ENCODE measurements around the gene YY1AP1.
"Not testable (repeated sequence)": the region's sequence is repeated elsewhere in the genome, so short reads cannot be mapped to it uniquely, and the experiment has no call there.

Gene YY1AP1

DNA sequence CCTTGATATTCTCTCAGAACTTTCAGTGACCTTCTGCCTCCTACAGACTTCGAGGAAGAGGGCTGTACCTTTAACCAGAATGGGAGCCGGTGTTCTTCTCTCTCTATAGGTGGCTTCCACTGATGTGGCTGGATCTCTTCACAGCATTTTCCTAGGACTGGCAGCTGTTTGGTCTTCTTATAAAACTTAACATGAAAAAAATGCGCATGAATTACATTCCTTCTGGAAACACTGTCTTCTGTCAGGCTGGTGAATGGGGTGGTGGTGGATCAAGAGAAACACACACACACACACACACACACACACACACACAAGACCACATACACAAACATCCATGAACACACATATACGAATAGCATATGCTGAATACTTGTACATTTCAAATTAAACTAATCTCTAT, 27.3 kb downstream of the YY1AP1 start:
- H3K9me3 ChIP-seq (ENCODE audit: low read length); H3K27ac ChIP-seq (ENCODE audit: low read depth, low read length); H3K4me3 ChIP-seq (ENCODE audit: low read depth in 1 of 2, low read length in 2 of 2); H3K27me3 ChIP-seq (ENCODE audit: control insufficient read depth in 1 of 2, insufficient read depth in 2 of 2, low read length in 2 of 2); H3K4me1 ChIP-seq (ENCODE audit: insufficient read depth, low read length); H3K9ac ChIP-seq (ENCODE audit: low read length): not testable (repeated sequence)
- H3K36me3 ChIP-seq (ENCODE audit: insufficient read depth, low read length): peaks cover 56% of the 10 kb centered on the region

DNA sequence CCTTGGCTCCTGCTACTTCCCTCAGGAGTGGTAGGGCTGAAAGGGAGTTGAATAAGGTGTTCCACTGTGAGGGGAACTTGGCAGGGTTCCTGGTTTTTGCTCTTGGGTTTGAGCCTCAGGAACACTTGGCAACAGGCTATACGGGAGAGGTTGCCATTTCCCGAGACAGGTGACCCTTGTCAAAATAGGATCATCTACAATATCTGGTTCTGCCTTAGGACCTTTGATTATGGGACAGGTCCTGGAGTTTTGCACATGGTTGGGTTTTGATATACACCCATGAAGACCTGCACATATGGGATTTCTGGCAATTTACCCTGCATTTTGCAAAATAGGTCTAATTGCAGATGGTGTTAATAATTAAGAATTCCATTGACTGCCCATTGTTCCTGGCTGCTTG, 31.1 kb downstream of the YY1AP1 start:
- H3K4me1 ChIP-seq (ENCODE audit: insufficient read depth, low read length): no peaks in the 10 kb centered on the region
- no peak overlapping the region for H3K4me3 ChIP-seq (ENCODE audit: low read depth in 1 of 2, low read length in 2 of 2)
- H3K9ac ChIP-seq (ENCODE audit: low read length): no peak overlapping the region
- H3K9me3 ChIP-seq (ENCODE audit: low read length): no peaks in the 10 kb centered on the region
- H3K27ac ChIP-seq (ENCODE audit: low read depth, low read length): no peak overlapping the region
- peaks cover 35% of the 10 kb centered on the region for H3K36me3 ChIP-seq (ENCODE audit: insufficient read depth, low read length)
- no peaks in the 10 kb centered on the region for H3K27me3 ChIP-seq (ENCODE audit: control insufficient read depth in 1 of 2, insufficient read depth in 2 of 2, low read length in 2 of 2)

DNA sequence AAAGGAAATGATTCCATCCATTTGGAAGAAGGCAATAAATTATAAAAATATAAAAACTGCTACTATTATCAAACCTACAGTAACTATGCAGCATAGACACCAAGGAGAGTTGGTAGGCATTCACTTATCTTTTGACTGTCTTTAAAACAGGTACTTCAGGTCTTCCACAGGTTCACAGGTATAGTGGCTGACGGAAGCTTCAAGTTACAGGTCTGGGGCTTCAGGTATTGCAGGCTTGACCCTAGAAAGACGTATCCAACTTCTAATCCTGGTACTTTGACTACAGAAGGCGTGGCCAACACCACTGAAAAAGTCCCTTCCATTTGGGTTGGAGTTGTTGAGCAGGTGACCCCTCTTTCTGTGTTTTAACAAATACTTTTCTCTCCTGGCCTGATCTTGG, 35.6 kb downstream of the YY1AP1 start:
- Histone ChIP-seq H3K4me3 (ENCODE audit: low read depth in 1 of 2, low read length in 2 of 2) (no peak overlapping the region), H3K27me3 (ENCODE audit: control insufficient read depth in 1 of 2, insufficient read depth in 2 of 2, low read length in 2 of 2) (no peaks in the 10 kb centered on the region), H3K36me3 (ENCODE audit: insufficient read depth, low read length) (no peaks in the 10 kb centered on the region), H3K4me1 (ENCODE audit: insufficient read depth, low read length) (no peaks in the 10 kb centered on the region), H3K9ac (ENCODE audit: low read length) (no peak overlapping the region), H3K9me3 (ENCODE audit: low read length) (no peaks in the 10 kb centered on the region), H3K27ac (ENCODE audit: low read depth, low read length) (no peak overlapping the region)

DNA sequence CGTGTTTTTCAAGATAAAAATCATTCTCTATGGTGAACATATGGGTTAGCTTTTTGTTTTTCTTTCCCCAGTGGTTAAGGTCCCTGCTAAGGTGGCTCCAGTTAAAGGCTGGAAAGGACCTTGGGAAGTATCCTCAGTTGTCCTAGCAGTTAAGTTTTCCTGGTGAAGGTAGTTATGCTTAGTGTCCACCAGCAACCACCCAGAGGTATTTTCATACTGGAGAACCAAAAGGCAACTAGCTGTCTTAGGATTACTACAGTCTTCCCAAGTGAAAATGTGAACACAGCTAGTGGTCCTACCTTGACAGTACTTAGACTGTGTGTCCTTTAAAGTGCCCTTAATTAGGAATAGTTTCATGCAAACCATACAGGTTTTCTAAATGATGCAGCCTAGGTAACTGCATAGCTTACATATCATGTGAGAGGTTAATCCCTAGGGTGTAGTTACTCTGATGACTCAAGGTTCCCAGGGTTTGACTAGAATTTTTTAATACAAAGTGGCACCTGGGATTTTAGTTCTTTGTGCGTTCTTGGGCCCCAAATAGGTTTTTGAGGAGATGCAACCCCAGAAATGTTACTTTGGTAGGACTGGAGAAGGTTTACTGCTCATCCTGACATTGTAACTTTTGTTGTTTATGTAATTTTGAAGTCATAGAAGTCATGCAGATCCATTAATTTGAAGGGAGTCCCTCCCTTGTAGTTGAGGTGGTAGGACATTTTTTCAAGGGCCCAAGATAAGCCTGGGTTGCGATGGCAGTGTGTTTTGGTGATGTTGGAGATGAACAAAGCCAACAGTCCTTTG, 36.5 kb downstream of the YY1AP1 start:
- Histone ChIP-seq H3K4me3 (ENCODE audit: low read depth in 1 of 2, low read length in 2 of 2) (no peak overlapping the region), H3K4me1 (ENCODE audit: insufficient read depth, low read length) (no peaks in the 10 kb centered on the region), H3K27ac (ENCODE audit: low read depth, low read length) (no peak overlapping the region), H3K27me3 (ENCODE audit: control insufficient read depth in 1 of 2, insufficient read depth in 2 of 2, low read length in 2 of 2) (no peaks in the 10 kb centered on the region), H3K9ac (ENCODE audit: low read length) (no peak overlapping the region), H3K36me3 (ENCODE audit: insufficient read depth, low read length) (no peaks in the 10 kb centered on the region), H3K9me3 (ENCODE audit: low read length) (no peaks in the 10 kb centered on the region)

DNA sequence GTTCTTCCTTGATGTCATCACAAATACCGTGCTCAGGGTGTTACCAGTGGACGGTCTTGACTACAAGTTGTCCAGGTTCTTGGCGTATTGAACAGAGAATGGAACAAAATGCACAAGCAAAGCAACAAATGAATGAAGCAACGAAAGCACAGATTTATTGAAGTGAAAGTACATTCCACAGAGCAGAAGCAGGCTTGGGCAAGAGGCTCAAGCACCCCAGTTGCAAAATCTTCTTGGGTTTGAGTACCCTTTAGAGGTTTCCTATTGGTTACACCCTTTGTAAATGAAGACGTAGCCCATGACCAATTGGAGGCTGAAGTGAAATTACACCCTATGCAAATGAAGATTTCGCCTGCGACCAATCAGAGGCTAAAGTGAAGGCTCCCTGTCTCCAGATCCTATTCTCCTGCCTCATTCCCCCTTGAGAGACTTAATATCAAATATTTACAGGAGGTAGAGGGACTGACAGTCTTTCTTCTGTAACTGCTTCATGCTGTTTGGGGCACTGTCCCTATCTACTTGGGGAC, 38.3 kb downstream of the YY1AP1 start:
- Histone ChIP-seq H3K4me1 (ENCODE audit: insufficient read depth, low read length) (peaks cover 12% of the 10 kb centered on the region), H3K9ac (ENCODE audit: low read length) (no peak overlapping the region), H3K36me3 (ENCODE audit: insufficient read depth, low read length) (no peaks in the 10 kb centered on the region), H3K9me3 (ENCODE audit: low read length) (no peaks in the 10 kb centered on the region), H3K27ac (ENCODE audit: low read depth, low read length) (no peak overlapping the region), H3K27me3 (ENCODE audit: control insufficient read depth in 1 of 2, insufficient read depth in 2 of 2, low read length in 2 of 2) (no peaks in the 10 kb centered on the region), H3K4me3 (ENCODE audit: low read depth in 1 of 2, low read length in 2 of 2) (no peak overlapping the region)

DNA sequence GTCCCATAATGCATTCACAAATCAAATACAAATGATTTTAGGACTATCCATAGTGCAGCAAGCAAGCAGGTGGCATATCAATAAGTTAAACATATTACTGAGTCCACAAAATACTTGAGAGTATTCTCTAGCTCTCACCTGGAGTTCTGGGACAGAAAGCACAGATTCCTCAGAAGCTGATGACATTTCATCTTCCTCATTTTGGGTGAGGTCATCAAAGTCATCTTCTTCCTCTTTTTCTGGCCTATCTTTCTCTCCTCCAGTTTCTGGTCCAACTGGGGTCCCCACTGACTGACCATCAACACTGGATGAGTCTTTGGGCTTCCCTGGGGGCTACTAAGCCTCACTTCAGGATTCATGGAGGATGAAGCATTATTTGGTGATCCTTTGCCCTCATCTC, 38.9 kb downstream of the YY1AP1 start:
- H3K9me3 ChIP-seq (ENCODE audit: low read length): no peaks in the 10 kb centered on the region
- no peaks in the 10 kb centered on the region for H3K36me3 ChIP-seq (ENCODE audit: insufficient read depth, low read length)
- H3K4me3 ChIP-seq (ENCODE audit: low read depth in 1 of 2, low read length in 2 of 2): no peak overlapping the region
- H3K4me1 ChIP-seq (ENCODE audit: insufficient read depth, low read length): peaks cover 18% of the 10 kb centered on the region
- no peak overlapping the region for H3K9ac ChIP-seq (ENCODE audit: low read length)
- no peaks in the 10 kb centered on the region for H3K27me3 ChIP-seq (ENCODE audit: control insufficient read depth in 1 of 2, insufficient read depth in 2 of 2, low read length in 2 of 2)
- H3K27ac ChIP-seq (ENCODE audit: low read depth, low read length): no peak overlapping the region

DNA sequence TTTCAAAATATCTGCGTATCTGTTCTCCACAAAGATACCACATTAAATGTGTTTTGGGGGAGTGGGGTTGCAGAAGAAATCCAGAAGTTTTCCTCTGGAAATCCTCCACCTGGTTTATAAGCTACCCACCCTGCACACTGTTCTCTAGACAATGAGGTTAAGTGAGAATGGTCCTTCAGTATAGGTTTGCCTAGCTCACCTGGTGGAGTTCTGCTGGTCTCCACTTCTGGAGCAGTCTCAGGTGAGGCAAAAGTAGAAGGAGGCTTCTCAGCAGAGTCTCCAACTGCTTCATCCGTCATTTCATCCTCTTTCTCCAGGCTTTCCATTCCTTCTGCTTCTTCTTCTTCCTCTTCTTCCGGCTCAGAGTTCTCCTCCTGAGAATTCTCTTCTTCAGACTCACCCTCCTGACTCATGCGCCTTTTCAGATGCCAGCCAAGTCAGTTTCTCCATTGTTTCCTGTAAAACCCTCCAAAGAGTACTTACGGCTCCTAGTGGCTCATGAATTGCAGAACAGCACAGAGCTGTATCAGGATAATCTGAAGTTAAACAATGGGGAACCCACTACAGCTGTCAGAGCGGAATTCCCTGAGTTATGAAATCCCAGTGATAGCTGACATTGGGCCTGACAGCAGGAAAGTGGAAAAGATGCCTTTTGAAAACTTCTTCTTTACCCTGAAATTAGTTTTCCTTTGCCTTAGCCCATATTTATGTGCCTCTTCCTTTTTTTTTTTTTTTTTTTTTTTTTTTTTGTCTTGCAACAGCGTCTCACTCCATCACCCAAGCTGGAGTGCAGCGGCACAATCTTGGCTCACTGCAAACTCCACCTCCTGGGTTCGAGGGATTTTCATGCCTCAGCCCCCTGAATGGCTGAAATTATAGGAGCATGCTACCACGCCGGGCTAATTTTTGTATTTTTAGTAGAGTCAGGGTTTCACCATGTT, 40.1 kb downstream of the YY1AP1 start:
- Histone ChIP-seq H3K9me3 (ENCODE audit: low read length) (no peaks in the 10 kb centered on the region), H3K27ac (ENCODE audit: low read depth, low read length) (no peak overlapping the region), H3K4me3 (ENCODE audit: low read depth in 1 of 2, low read length in 2 of 2) (no peak overlapping the region)

DNA sequence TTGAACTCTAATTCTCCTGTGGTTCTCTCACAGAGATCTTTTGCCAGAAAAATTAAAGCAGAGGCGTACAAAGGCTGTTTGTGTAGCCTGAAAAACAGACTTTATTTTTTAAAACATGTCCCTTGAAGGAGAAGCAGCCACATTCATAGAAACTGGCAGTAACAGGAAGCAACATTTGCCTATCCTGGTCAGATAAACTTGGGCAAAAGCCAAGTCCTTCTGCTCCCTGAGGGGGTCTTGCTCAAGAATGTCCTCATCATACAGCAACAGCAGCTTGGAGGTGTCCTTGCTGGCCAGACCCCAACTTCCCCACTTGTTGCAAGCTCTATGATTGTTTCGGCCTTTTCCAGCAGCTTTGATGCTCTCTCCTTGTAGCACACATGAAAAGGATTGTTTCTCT, 42.3 kb downstream of the YY1AP1 start:
- H3K9ac ChIP-seq (ENCODE audit: low read length): no peak overlapping the region

More for the DNA sequence above, 40.1 kb downstream of the YY1AP1 start:
- H3K27me3 ChIP-seq (ENCODE audit: control insufficient read depth in 1 of 2, insufficient read depth in 2 of 2, low read length in 2 of 2): no peaks in the 10 kb centered on the region
- peaks cover 18% of the 10 kb centered on the region for H3K4me1 ChIP-seq (ENCODE audit: insufficient read depth, low read length)
- H3K36me3 ChIP-seq (ENCODE audit: insufficient read depth, low read length): no peaks in the 10 kb centered on the region
- H3K9ac ChIP-seq (ENCODE audit: low read length): no peak overlapping the region

DNA sequence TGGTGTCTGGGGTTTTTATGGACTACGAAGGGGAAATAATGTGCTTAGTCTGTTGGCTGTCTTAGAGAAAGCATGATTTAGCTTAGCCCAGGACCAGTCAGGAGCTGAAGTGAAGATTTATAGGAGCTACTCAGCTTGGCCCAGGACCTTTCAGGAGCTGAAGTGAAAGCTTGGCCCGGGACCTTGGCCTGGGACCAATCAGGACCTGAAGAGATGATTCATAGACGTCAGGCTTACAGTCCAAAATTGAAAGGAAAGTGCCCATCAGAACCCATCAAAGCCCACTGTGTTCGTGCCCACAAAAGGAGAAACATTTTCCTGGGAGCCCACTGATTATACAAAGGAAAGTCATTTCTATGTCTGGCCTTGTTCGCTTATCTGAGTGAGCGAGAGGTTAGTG, 42.9 kb downstream of the YY1AP1 start:
- Histone ChIP-seq H3K27ac (ENCODE audit: low read depth, low read length) (no peak overlapping the region), H3K4me3 (ENCODE audit: low read depth in 1 of 2, low read length in 2 of 2) (peak overlapping the region in 1 of 2 donors; percentile 8)

More for the DNA sequence above, 42.3 kb downstream of the YY1AP1 start:
- Histone ChIP-seq H3K9me3 (ENCODE audit: low read length) (no peaks in the 10 kb centered on the region), H3K36me3 (ENCODE audit: insufficient read depth, low read length) (no peaks in the 10 kb centered on the region), H3K27ac (ENCODE audit: low read depth, low read length) (no peak overlapping the region), H3K4me3 (ENCODE audit: low read depth in 1 of 2, low read length in 2 of 2) (no peak overlapping the region), H3K27me3 (ENCODE audit: control insufficient read depth in 1 of 2, insufficient read depth in 2 of 2, low read length in 2 of 2) (no peaks in the 10 kb centered on the region), H3K4me1 (ENCODE audit: insufficient read depth, low read length) (peaks cover 18% of the 10 kb centered on the region)

DNA sequence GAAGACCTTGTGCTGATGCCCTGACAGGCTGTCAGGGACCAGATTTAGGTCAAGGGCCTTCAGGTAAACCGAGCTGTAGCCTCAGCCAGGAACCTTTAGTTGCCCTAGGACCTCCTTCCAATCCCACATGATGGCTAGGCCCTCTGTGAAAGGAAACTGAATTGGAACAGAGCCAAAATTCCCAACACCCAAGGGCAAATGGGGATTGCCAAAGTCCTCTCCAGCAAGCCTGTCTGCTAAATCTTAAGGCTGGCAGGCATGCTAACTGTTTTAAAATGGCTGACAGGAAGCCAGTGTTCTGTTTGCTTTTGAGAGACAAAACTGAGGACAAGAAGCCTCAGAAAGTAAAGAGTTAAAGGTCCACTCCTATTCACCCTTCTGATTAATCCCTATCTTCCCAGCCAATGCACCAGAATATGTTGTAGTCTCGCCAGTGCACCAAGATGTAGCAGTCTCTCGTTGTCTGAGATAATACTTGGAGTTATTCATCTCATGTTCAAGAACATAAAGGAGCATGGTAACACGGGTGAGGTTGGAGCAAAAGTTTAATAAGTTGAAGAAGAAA, 43.5 kb downstream of the YY1AP1 start:
- Histone ChIP-seq H3K9ac (ENCODE audit: low read length) (no peak overlapping the region), H3K27me3 (ENCODE audit: control insufficient read depth in 1 of 2, insufficient read depth in 2 of 2, low read length in 2 of 2) (no peaks in the 10 kb centered on the region), H3K9me3 (ENCODE audit: low read length) (no peaks in the 10 kb centered on the region), H3K36me3 (ENCODE audit: insufficient read depth, low read length) (no peaks in the 10 kb centered on the region), H3K4me1 (ENCODE audit: insufficient read depth, low read length) (peaks cover 18% of the 10 kb centered on the region), H3K27ac (ENCODE audit: low read depth, low read length) (peak overlapping the region; percentile 32), H3K4me3 (ENCODE audit: low read depth in 1 of 2, low read length in 2 of 2) (peak overlapping the region in 1 of 2 donors; percentile 8)

More for the DNA sequence above, 42.9 kb downstream of the YY1AP1 start:
- Histone ChIP-seq H3K9ac (ENCODE audit: low read length) (no peak overlapping the region), H3K27me3 (ENCODE audit: control insufficient read depth in 1 of 2, insufficient read depth in 2 of 2, low read length in 2 of 2) (no peaks in the 10 kb centered on the region), H3K9me3 (ENCODE audit: low read length) (no peaks in the 10 kb centered on the region), H3K4me1 (ENCODE audit: insufficient read depth, low read length) (peaks cover 18% of the 10 kb centered on the region), H3K36me3 (ENCODE audit: insufficient read depth, low read length) (no peaks in the 10 kb centered on the region)

DNA sequence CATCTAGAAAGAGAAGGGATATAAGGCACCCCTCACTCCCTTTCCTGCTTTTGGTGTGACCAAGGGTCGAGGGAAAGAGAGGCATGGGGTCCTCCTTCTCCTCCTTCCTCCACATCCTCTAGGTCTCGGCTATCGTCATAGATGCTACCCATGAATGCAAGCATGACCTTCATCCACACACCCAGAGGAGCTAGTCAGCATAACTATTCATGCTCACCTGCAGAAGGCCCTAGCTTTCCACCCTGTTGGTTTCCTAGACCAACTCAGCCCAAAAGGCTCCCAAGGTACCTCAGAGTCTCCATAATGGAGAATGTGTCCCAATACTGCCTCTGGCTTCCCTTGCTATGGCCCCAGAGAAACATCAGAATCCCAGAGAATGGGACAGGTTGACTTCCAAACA, 45.3 kb downstream of the YY1AP1 start:
- no peak overlapping the region for H3K27ac ChIP-seq (ENCODE audit: low read depth, low read length)

More for the DNA sequence above, 45.3 kb downstream of the YY1AP1 start:
- no peak overlapping the region for H3K4me3 ChIP-seq (ENCODE audit: low read depth in 1 of 2, low read length in 2 of 2)
- H3K4me1 ChIP-seq (ENCODE audit: insufficient read depth, low read length): peaks cover 18% of the 10 kb centered on the region
- no peaks in the 10 kb centered on the region for H3K27me3 ChIP-seq (ENCODE audit: control insufficient read depth in 1 of 2, insufficient read depth in 2 of 2, low read length in 2 of 2)
- no peak overlapping the region for H3K9ac ChIP-seq (ENCODE audit: low read length)
- H3K9me3 ChIP-seq (ENCODE audit: low read length): no peaks in the 10 kb centered on the region
- H3K36me3 ChIP-seq (ENCODE audit: insufficient read depth, low read length): no peaks in the 10 kb centered on the region
